ENCODE results near the gene GPR160. TPM values are rescaled to one million over a fixed set of nuclear protein-coding genes. Genes with fewer than 3 reads are reported as not detected.

The GPR160 gene
- total RNA-seq, 3 donors from 2014 or later, result 4.2 to 31.9 (median 27.9) TPM

- intact Hi-C loops (cut with DNase I; ENCODE audit: low total_unique reads), result no loop called here
- H3K4me3 ChIP-seq, result no peak overlapping the region
- no peak for DNase-seq (ENCODE audit: low spot score in 2 of 2)
- no peaks in the 10 kb centered on the region for H3K27me3 ChIP-seq
- no peaks in the 10 kb centered on the region for H3K4me1 ChIP-seq
- no peak overlapping the region for H3K27ac ChIP-seq
- H3K36me3 ChIP-seq, result no peaks in the 10 kb centered on the region
- H3K9me3 ChIP-seq, result no peaks in the 10 kb centered on the region
- TF ChIP-seq POLR2A (IDR thresholded peaks at IDR 0.05), result no peak
- TF ChIP-seq POLR2AphosphoS5 (IDR thresholded peaks at IDR 0.05), result no peak
- TF ChIP-seq CTCF (IDR thresholded peaks at IDR 0.05), result no peak
Observed at GRCh38 chr3:170092907-170093306, 55.1 kb downstream of the GPR160 start.

GRCh38 chr3:170095771-170096170 lies 58.0 kb downstream of the GPR160 start:
- intact Hi-C loops (cut with DNase I; ENCODE audit: low total_unique reads), result no loop called here
- H3K9me3 ChIP-seq, result no peaks in the 10 kb centered on the region
- no peak for DNase-seq (ENCODE audit: low spot score in 2 of 2)
- no peak overlapping the region for H3K27ac ChIP-seq
- no peaks in the 10 kb centered on the region for H3K27me3 ChIP-seq
- H3K4me1 ChIP-seq, result no peaks in the 10 kb centered on the region
- no peaks in the 10 kb centered on the region for H3K36me3 ChIP-seq
- TF ChIP-seq CTCF (IDR thresholded peaks at IDR 0.05) (no peak), POLR2AphosphoS5 (IDR thresholded peaks at IDR 0.05) (no peak), POLR2A (IDR thresholded peaks at IDR 0.05) (no peak)
- H3K4me3 ChIP-seq, result no peak overlapping the region

- intact Hi-C loops (cut with DNase I; ENCODE audit: low total_unique reads), result no loop called here
- H3K27me3 ChIP-seq, result no peaks in the 10 kb centered on the region
- no peak for TF ChIP-seq POLR2A (IDR thresholded peaks at IDR 0.05)
- no peak for TF ChIP-seq POLR2AphosphoS5 (IDR thresholded peaks at IDR 0.05)
- TF ChIP-seq CTCF (IDR thresholded peaks at IDR 0.05), result no peak
- no peaks in the 10 kb centered on the region for H3K9me3 ChIP-seq
- H3K4me3 ChIP-seq, result no peak overlapping the region
- no peak for DNase-seq (ENCODE audit: low spot score in 2 of 2)
- no peaks in the 10 kb centered on the region for H3K4me1 ChIP-seq
- H3K36me3 ChIP-seq, result no peaks in the 10 kb centered on the region
- H3K27ac ChIP-seq, result no peak overlapping the region
Observed at GRCh38 chr3:170096342-170096741, 58.5 kb downstream of the GPR160 start.

GRCh38 chr3:170098753-170099152 lies 61.0 kb downstream of the GPR160 start:
- no peaks in the 10 kb centered on the region for H3K4me1 ChIP-seq
- H3K9me3 ChIP-seq, result no peaks in the 10 kb centered on the region
- H3K36me3 ChIP-seq, result no peaks in the 10 kb centered on the region
- intact Hi-C loops (cut with DNase I; ENCODE audit: low total_unique reads), result no loop called here
- no peak for DNase-seq (ENCODE audit: low spot score in 2 of 2)
- TF ChIP-seq POLR2AphosphoS5 (IDR thresholded peaks at IDR 0.05), result no peak
- no peak for TF ChIP-seq POLR2A (IDR thresholded peaks at IDR 0.05)
- TF ChIP-seq CTCF (IDR thresholded peaks at IDR 0.05), result no peak
- H3K27me3 ChIP-seq, result no peaks in the 10 kb centered on the region
- H3K27ac ChIP-seq, result no peak overlapping the region
- H3K4me3 ChIP-seq, result no peak overlapping the region

GRCh38 chr3:170100944-170101343 lies 63.1 kb downstream of the GPR160 start:
- no peak for DNase-seq (ENCODE audit: low spot score in 2 of 2)
- Histone ChIP-seq H3K36me3 (no peaks in the 10 kb centered on the region), H3K9me3 (no peaks in the 10 kb centered on the region), H3K4me1 (no peaks in the 10 kb centered on the region), H3K27ac (no peak overlapping the region), H3K4me3 (no peak overlapping the region), H3K27me3 (no peaks in the 10 kb centered on the region)
- intact Hi-C loops (cut with DNase I; ENCODE audit: low total_unique reads), result no loop called here
- no peak for TF ChIP-seq POLR2A (IDR thresholded peaks at IDR 0.05)
- TF ChIP-seq POLR2AphosphoS5 (IDR thresholded peaks at IDR 0.05), result no peak
- TF ChIP-seq CTCF (IDR thresholded peaks at IDR 0.05), result no peak
